GM12892 (cell line): ENCODE data around the gene SMNDC1.

ENCODE experiments used
- POLR2A ChIP-seq: IDR thresholded peaks from 2 replicates; pipeline ENCODE4 v1.6.1; 2011; ENCODE audit warnings: low read depth, low read length, control low read depth
- POLR2AphosphoS5 ChIP-seq: IDR thresholded peaks from 2 replicates; pipeline ENCODE4 v1.6.1; 2011; ENCODE audit warnings: low read depth, low read length, control low read depth
- TAF1 ChIP-seq: IDR thresholded peaks from 2 replicates; pipeline ENCODE4 v1.6.1; 2011; ENCODE audit warnings: low read depth, mild to moderate bottlenecking, control low read depth, low read length, borderline replicate concordance

DNA sequence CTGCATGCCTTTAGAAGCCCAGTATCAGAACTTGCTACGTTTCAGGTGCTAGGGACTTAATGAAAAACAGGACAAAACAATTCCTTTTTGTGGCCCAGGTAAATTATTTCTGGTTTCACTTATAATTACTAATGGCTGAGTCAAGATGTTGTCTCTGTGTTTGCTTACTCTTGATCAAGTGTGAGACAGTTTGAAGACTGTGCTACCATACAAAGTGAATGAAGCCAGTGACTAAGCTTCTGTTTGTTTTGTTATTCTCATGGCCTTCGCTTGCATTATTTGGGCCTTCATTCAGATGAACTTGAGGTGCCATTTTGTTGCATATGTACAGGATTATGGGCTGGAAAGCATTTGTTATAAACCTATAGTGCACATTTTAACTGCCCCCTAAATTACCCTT, 17.9 kb downstream of the SMNDC1 start:
- TF ChIP-seq POLR2AphosphoS5 = no peak
- no peak; the same call in 1 of the 2 replicates for TF ChIP-seq POLR2A
- no peak for TF ChIP-seq TAF1
